H1 (cell line): ENCODE data around the gene AFG1L. TPM values are rescaled to one million over a fixed set of nuclear protein-coding genes. Genes with fewer than 3 reads are reported as not detected.
"Not testable (repeated sequence)": the region's sequence is repeated elsewhere in the genome, so short reads cannot be mapped to it uniquely, and the experiment has no call there.

ENCODE experiments used
- CTCF ChIA-PET: fragments of 300-600 bp; sonication (Branson Sonifier 250); formaldehyde crosslinking; loops from one replicate; lab custom pipeline; 2021; ENCODE audit not compliant: partially characterized antibody; lab: Charles Lee
- POLR2A ChIA-PET: fragments of 300-600 bp; sonication (Branson Sonifier 250); formaldehyde crosslinking; loops from one replicate; lab custom pipeline; 2021; ENCODE audit warnings: inconsistent platforms; ENCODE audit not compliant: partially characterized antibody; lab: Charles Lee
- DNase-seq, 2 experiments: peaks; one replicate each; pipeline versions ENCODE4 v3.0.0 to v3.0.0-alpha.2; 2010 to 2022; ENCODE audit warnings: low spot score in 2 of 2, low read depth in 1 of 2, mixed read lengths in 1 of 2
- FAIRE-seq: peaks from 2 replicates; lab custom pipeline; 2011; peaks lifted over from hg19 to GRCh38; lab: Jason Lieb, UNC
- H2AFZ ChIP-seq: 2 replicates; pipeline ENCODE4 v1.8.1; 2012; ENCODE audit warnings: low read length, inconsistent platforms
- H2AK5ac ChIP-seq: 2 replicates; pipeline ENCODE4 v1.6.1; 2013; ENCODE audit warnings: low read depth, low read length
- H2BK120ac ChIP-seq: replicated peaks from 2 replicates; pipeline ENCODE3; 2013; ENCODE audit warnings: low read depth, low read length, inconsistent platforms
- H2BK12ac ChIP-seq: 2 replicates; pipeline ENCODE4 v1.6.1; 2013; ENCODE audit warnings: low read depth, low read length
- H2BK15ac ChIP-seq: 2 replicates; pipeline ENCODE4 v1.6.1; 2013; ENCODE audit warnings: low read length
- H2BK20ac ChIP-seq: 2 replicates; pipeline ENCODE4 v1.6.1; 2013; ENCODE audit warnings: low read length
- H2BK5ac ChIP-seq: 2 replicates; pipeline ENCODE4 v1.6.1; 2013; ENCODE audit warnings: low read depth, low read length
- H3K14ac ChIP-seq: 2 replicates; pipeline ENCODE4 v1.6.1; 2013; ENCODE audit warnings: inconsistent platforms; ENCODE audit not compliant: insufficient read length
- H3K18ac ChIP-seq: 2 replicates; pipeline ENCODE4 v1.6.1; 2013; ENCODE audit warnings: low read length; ENCODE audit errors: extremely low read depth
- H3K23ac ChIP-seq: 2 replicates; pipeline ENCODE4 v1.6.1; 2013; ENCODE audit warnings: inconsistent platforms; ENCODE audit not compliant: insufficient read length
- H3K23me2 ChIP-seq: 2 replicates; pipeline ENCODE4 v1.6.1; 2013; ENCODE audit warnings: low read depth, low read length
- H3K27ac ChIP-seq: 2 replicates; pipeline ENCODE4 v1.6.1; 2011; ENCODE audit warnings: low read depth, low read length, inconsistent platforms
- H3K27me3 ChIP-seq, 4 experiments: replicated peaks in 1 of 4; 1 replicate in 1 of 4; 2 replicates in 3 of 4; pipeline versions ENCODE4 v1.6.1 to v1.8.1; 2011 to 2013; ENCODE audit warnings: low read length in 3 of 4, mild to moderate bottlenecking in 3 of 4, inconsistent platforms in 2 of 4, mixed read lengths in 2 of 4, moderate library complexity in 1 of 4; ENCODE audit not compliant: control insufficient read depth in 3 of 4, insufficient read depth in 3 of 4; ENCODE audit errors: extremely low read depth in 1 of 4
- H3K36me3 ChIP-seq, 4 experiments: 2 replicates each; pipeline versions ENCODE4 v1.6.1 to v1.8.1; 2011 to 2013; ENCODE audit warnings: mild to moderate bottlenecking in 4 of 4, low read length in 3 of 4, moderate library complexity in 2 of 4, control low read depth in 1 of 4, inconsistent platforms in 1 of 4; ENCODE audit not compliant: insufficient read depth in 4 of 4, control insufficient read depth in 2 of 4
- H3K4ac ChIP-seq: replicated peaks from 2 replicates; pipeline ENCODE3; 2013; ENCODE audit warnings: low read length, low read depth, mixed read lengths, inconsistent platforms; ENCODE audit not compliant: insufficient read length
- H3K4me1 ChIP-seq, 4 experiments: replicated peaks in 1 of 4; 1 replicate in 1 of 4; 2 replicates in 3 of 4; pipeline versions ENCODE4 v1.6.1 to v1.8.1; 2011 to 2013; ENCODE audit warnings: low read length in 3 of 4, inconsistent platforms in 2 of 4, mixed read lengths in 1 of 4; ENCODE audit not compliant: insufficient read depth in 4 of 4, control insufficient read depth in 3 of 4
- H3K4me2 ChIP-seq, 2 experiments: 2 replicates each; pipeline versions ENCODE4 v1.6.1 to v1.8.1; 2011 to 2013; ENCODE audit warnings: low read depth in 2 of 2, low read length in 2 of 2, control low read depth in 1 of 2, inconsistent platforms in 1 of 2, mild to moderate bottlenecking in 1 of 2; ENCODE audit not compliant: insufficient read depth in 1 of 2
- H3K4me3 ChIP-seq, 4 experiments: fragments of 200-600, 300-600 bp in 1 of 4; sonication (generic), shearing (Covaris generic), sonication (Bioruptor Twin) in 1 of 4; 2 replicates each; pipeline versions ENCODE4 v1.5.1 to v1.8.1; 2011 to 2016; ENCODE audit warnings: low read length in 4 of 4, low read depth in 3 of 4, control low read depth in 2 of 4, inconsistent platforms in 2 of 4, mild to moderate bottlenecking in 2 of 4, mixed read lengths in 1 of 4, moderate library complexity in 1 of 4; ENCODE audit not compliant: insufficient read depth in 2 of 4; ENCODE audit errors: extremely low read depth in 1 of 4
- H3K56ac ChIP-seq: replicated peaks from 2 replicates; pipeline ENCODE3; 2013; ENCODE audit warnings: low read depth, mild to moderate bottlenecking, mixed read lengths, low read length, inconsistent platforms; ENCODE audit not compliant: insufficient read length
- H3K79me1 ChIP-seq: 2 replicates; pipeline ENCODE4 v1.6.1; 2013; ENCODE audit warnings: low read depth, low read length, control low read depth
- H3K79me2 ChIP-seq, 2 experiments: 2 replicates each; pipeline versions ENCODE4 v1.6.1 to v1.8.1; 2012 to 2013; ENCODE audit warnings: low read length in 2 of 2, mild to moderate bottlenecking in 2 of 2, inconsistent platforms in 1 of 2; ENCODE audit not compliant: insufficient read depth in 2 of 2, control insufficient read depth in 1 of 2
- H3K9ac ChIP-seq, 4 experiments: replicated peaks in 1 of 4; 1 replicate in 1 of 4; 2 replicates in 3 of 4; pipeline versions ENCODE4 v1.6.1 to v1.8.1; 2011 to 2013; ENCODE audit warnings: low read depth in 3 of 4, low read length in 3 of 4, control low read depth in 2 of 4, mild to moderate bottlenecking in 2 of 4, moderate library complexity in 2 of 4, inconsistent platforms in 1 of 4; ENCODE audit errors: extremely low read depth in 1 of 4
- H3K9me3 ChIP-seq, 2 experiments: 2 replicates each; pipeline versions ENCODE4 v1.6.1 to v1.8.1; 2012 to 2013; ENCODE audit warnings: mild to moderate bottlenecking in 2 of 2, moderate library complexity in 2 of 2, control low read depth in 1 of 2, inconsistent platforms in 1 of 2, low read depth in 1 of 2, low read length in 1 of 2, mixed read lengths in 1 of 2; ENCODE audit not compliant: insufficient read depth in 2 of 2
- H4K20me1 ChIP-seq, 2 experiments: replicated peaks in 1 of 2; 2 replicates each; pipeline versions ENCODE3 to v1.8.1; 2011 to 2013; ENCODE audit warnings: inconsistent platforms in 2 of 2, low read length in 2 of 2, mild to moderate bottlenecking in 1 of 2; ENCODE audit not compliant: insufficient read depth in 2 of 2, control insufficient read depth in 1 of 2
- H4K5ac ChIP-seq: 2 replicates; pipeline ENCODE4 v1.6.1; 2013; ENCODE audit warnings: low read length, low read depth, mixed read lengths, inconsistent platforms; ENCODE audit not compliant: insufficient read length
- H4K8ac ChIP-seq: 2 replicates; pipeline ENCODE4 v1.8.0; 2013; ENCODE audit warnings: mild to moderate bottlenecking, moderate library complexity, low read length, inconsistent platforms; ENCODE audit not compliant: insufficient read depth; ENCODE audit errors: extremely low read depth
- H4K91ac ChIP-seq: replicated peaks from 2 replicates; pipeline ENCODE3; 2013; ENCODE audit warnings: low read length, mixed read lengths, inconsistent platforms; ENCODE audit not compliant: insufficient read length
- EGR1 ChIP-seq: IDR thresholded peaks from 2 replicates; pipeline ENCODE4 v1.6.1; 2011; ENCODE audit warnings: low read depth, low read length, borderline replicate concordance
- HDAC6 ChIP-seq: IDR thresholded peaks from one replicate; pipeline ENCODE4 v1.7.1; 2012; ENCODE audit warnings: low read depth, mild to moderate bottlenecking, inconsistent platforms, low read length, moderate library complexity
- MAFK ChIP-seq: IDR thresholded peaks from 2 replicates; pipeline ENCODE4 v1.6.1; 2012; ENCODE audit warnings: low read depth, mild to moderate bottlenecking, improper control_type of control experiment, low read length
- PHF8 ChIP-seq: fragments of 200-600 bp; sonication (generic); conservative IDR thresholded peaks from 2 replicates; pipeline ENCODE4 v1.7.1; 2012; ENCODE audit warnings: low read depth, mild to moderate bottlenecking, inconsistent platforms, low read length, moderate library complexity
- SP1 ChIP-seq: IDR thresholded peaks from 2 replicates; pipeline ENCODE4 v1.6.1; 2011; ENCODE audit warnings: low read depth, low read length
- WGBS, 2 experiments: shearing (Covaris generic) in 1 of 2; methylation state at CpG; one replicate each; pipeline versions ENCODE4 v1.1.6 to v1.1.7; 2013 to 2015; ENCODE audit warnings: low lambda C conversion rate in 2 of 2, mixed read lengths in 2 of 2, inconsistent platforms in 1 of 2, low coverage in 1 of 2, missing lambda C conversion rate in 1 of 2; ENCODE audit not compliant: insufficient replicate concordance in 2 of 2, insufficient coverage in 1 of 2, insufficient read length in 1 of 2; ENCODE audit errors: extremely low coverage in 1 of 2, missing lambda C conversion rate in 1 of 2; 5-methylcytosine and 5-hydroxymethylcytosine counted together
- polyA plus RNA-seq, 7 experiments: library from polyadenylated mRNA; depleted of rRNA in 3 of 7; stranded (reverse) in 5 of 7; unstranded in 2 of 7; fragments of >200 nt in 5 of 7; fragments of 200-250 nt in 2 of 7; gene quantifications; 1 replicate in 5 of 7; 2 replicates in 1 of 7; 4 replicates in 1 of 7; pipeline versions ENCODE4 v1.2.1 to v1.2.3, GENCODE V29; 2011 to 2013; ENCODE audit warnings: missing spikeins in 2 of 7, mixed read lengths in 2 of 7
- total RNA-seq: library from RNA; stranded (reverse); fragmentation: NEBNext Ultra II Directional; extraction: Animal tissue kit (Norgen Biotek cat#: 25700); gene quantifications from 2 replicates; pipeline ENCODE4 v1.2.1, GENCODE V29; 2021

Gene AFG1L
- total and polyA plus RNA-seq, 2 of the 8 experiments (the other 6 are each of a cell fraction or from before 2014, with no cell fraction given), result 0.98 to 5.7 TPM

GRCh38 chr6:108304646-108305045 lies 9.8 kb downstream of the AFG1L start (continued):
- no peak for TF ChIP-seq PHF8
- TF ChIP-seq HDAC6, result no peak
- TF ChIP-seq SP1, result no peak
- no peak for TF ChIP-seq EGR1
- TF ChIP-seq MAFK, result no peak

- not testable (repeated sequence) for H2AK5ac ChIP-seq, DNase-seq, H3K23me2 ChIP-seq, H3K79me2 ChIP-seq, H3K27ac ChIP-seq, H4K20me1 ChIP-seq, FAIRE-seq, H3K4ac ChIP-seq, H3K4me1 ChIP-seq, H2BK12ac ChIP-seq, H2AFZ ChIP-seq, H2BK15ac ChIP-seq, H4K8ac ChIP-seq, H3K79me1 ChIP-seq, H3K27me3 ChIP-seq, H3K9ac ChIP-seq, H3K36me3 ChIP-seq, H2BK120ac ChIP-seq, H4K91ac ChIP-seq, H3K4me3 ChIP-seq, H3K23ac ChIP-seq, H3K56ac ChIP-seq, H4K5ac ChIP-seq, H3K14ac ChIP-seq, H3K9me3 ChIP-seq, H3K4me2 ChIP-seq, H2BK20ac ChIP-seq, H3K18ac ChIP-seq, H2BK5ac ChIP-seq
- 77% methylated on average over 4 of the region's 4 CpGs; no CpG with 5 or more reads in 1 of the 2 experiments for WGBS, 2 experiments
- POLR2A ChIA-PET, result interaction anchor here (1.3 kb wide), 1 partner anchor 13 kb away, joined by 4 read pairs; no protein-coding TSS in a partner anchor
- CTCF ChIA-PET, result interaction anchor here (0.8 to 1.8 kb wide), 5 partner anchors 15 to 216 kb away, joined by 3 to 7 read pairs (median 4); no protein-coding TSS in a partner anchor
These were observed 13.8 kb downstream of the AFG1L start for GRCh38 chr6:108308641-108309040.
